Uterus (tissue), 2 donors: ENCODE data around the gene DALRD3.

ENCODE experiments used
- CTCF ChIP-seq, 4 experiments: fragments of 200-600 bp in 2 of 4; fragments of 450-650 bp in 2 of 4; sonication (generic) in 2 of 4; IDR thresholded peaks; one replicate each; pipeline ENCODE4 v1.5.1; 2016 to 2019; ENCODE audit warnings: antibody characterized with exemption in 4 of 4, mild to moderate bottlenecking in 2 of 4, moderate library complexity in 1 of 4
- POLR2A ChIP-seq, 2 donors: fragments of 450-650 bp; IDR thresholded peaks; one replicate each; pipeline ENCODE4 v1.6.1; 2016; ENCODE audit warnings: antibody characterized with exemption in 2 of 2, mild to moderate bottlenecking in 1 of 2, moderate library complexity in 1 of 2

GRCh38 chr3:49024449-49024848 is 6.1 kb upstream of the DALRD3 start:
- TF ChIP-seq CTCF (IDR thresholded peaks at IDR 0.05) (no peak), POLR2A (IDR thresholded peaks at IDR 0.05) (no peak)
